HG03095 (cell line): Measurements from ENCODE around the gene CSMD2.
"Not testable (repeated sequence)": the region's sequence is repeated elsewhere in the genome, so short reads cannot be mapped to it uniquely, and the experiment has no call there.

Experiments used
- ATAC-seq: cut with Tn5 transposase; IDR thresholded peaks from one replicate; pipeline ENCODE4 v1.9.1; 2021; ENCODE audit warnings: moderate library complexity; ENCODE audit not compliant: unreplicated experiment

The CSMD2 gene

GRCh38 chr1:34115233-34115632 is 49.8 kb downstream of the CSMD2 start:
- ATAC-seq = no peak

DNA sequence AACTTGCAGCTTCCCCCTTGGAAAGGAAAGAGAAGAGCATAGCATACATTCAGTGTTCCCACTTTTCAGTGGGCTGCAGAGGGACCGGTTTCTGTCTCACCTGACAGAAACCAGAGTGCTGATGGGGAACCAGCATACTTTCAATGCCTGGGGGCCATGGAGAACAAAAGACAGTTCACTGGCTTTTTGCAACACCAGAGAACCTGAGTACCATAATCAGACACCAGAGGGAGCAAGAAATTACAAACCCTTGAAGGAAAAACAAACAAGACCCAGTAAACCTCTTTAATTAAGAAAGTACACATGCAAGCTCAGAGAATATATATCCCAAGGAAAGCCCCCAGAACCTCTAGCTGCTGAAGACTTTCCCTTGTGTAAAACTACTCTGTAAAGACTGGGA is 51.1 kb downstream of the CSMD2 start:
- ATAC-seq = no peak

- ATAC-seq = no peak
These were observed 51.7 kb downstream of the CSMD2 start for GRCh38 chr1:34113362-34113761.

DNA sequence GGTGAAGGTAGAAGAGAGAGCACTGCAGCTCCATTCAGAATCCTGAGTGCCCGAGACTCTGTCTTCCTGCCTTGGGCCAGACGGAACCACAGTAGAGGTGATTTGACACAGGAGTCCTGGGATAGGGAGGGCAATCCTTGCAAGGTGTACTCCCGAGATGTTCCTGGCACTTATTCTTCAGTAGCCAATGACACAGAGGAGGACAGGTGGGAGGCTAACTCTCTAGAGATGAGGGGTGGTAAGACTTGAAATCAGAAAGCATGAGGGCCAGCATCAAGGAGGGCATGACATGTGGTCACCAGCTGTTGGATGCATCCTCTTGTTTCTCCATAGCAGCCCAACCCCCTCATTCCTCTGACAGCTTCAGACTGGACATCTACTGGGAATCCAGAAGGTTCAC is 56.3 kb downstream of the CSMD2 start:
- no peak for ATAC-seq

DNA sequence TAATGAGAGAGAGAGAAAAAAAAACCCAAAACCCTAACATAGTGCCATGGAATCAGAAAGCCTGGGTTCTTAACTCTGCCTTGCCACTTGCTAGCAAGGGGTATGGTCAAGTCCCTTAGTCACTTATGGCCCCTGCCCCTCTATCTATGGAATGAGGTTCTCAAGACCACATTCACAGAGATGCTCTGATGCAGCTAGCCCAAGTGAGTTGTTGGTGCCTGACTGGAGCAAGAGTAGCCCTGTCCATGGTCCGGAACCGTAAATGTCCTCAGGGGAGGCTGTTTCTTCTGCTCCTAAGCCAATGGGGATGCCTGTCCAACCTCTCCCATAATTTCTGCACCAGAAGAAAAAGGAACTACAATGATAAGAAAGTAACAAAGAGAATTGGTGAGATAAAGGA is 56.8 kb downstream of the CSMD2 start:
- ATAC-seq = no peak

DNA sequence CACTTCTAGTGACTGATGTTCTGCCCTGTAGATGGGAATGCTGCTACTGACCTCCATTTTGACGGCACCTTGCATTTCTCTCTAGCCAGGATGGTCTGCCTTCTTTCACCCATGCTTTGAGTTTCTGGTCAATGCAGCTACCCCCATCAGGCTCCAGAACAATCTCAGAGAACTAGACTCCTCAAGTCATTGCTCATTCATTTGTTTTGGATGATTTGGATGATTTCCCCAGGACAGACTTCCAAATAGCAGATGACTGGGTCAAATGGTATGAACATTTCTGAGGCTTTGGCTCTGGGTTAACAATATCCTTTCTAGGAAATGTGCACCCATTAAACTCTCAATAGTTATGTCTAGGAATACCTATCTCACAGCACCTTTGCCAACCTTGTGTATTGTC is 63.9 kb downstream of the CSMD2 start:
- ATAC-seq = no peak

- ATAC-seq = no peak
These were observed 64.7 kb downstream of the CSMD2 start for GRCh38 chr1:34100332-34100731.

DNA sequence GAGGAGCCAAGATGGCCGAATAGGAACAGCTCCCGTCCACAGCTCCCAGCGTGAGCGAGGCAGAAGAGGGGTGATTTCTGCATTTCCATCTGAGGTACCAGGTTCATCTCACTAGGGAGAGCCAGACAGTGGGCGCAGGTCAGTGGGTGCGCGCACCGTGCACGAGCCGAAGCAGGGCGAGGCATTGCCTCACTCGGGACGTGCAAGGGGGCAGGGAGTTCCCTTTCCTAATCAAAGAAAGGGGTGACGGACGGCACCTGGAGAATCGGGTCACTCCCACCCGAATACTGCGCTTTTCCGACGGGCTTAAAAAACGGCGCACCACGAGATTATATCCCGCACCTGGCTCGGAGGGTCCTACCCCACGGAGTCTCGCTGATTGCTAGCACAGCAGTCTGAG is 72.6 kb downstream of the CSMD2 start:
- ATAC-seq = not testable (repeated sequence)

- ATAC-seq = no peak
These were observed 75.3 kb downstream of the CSMD2 start for GRCh38 chr1:34089731-34090130.

DNA sequence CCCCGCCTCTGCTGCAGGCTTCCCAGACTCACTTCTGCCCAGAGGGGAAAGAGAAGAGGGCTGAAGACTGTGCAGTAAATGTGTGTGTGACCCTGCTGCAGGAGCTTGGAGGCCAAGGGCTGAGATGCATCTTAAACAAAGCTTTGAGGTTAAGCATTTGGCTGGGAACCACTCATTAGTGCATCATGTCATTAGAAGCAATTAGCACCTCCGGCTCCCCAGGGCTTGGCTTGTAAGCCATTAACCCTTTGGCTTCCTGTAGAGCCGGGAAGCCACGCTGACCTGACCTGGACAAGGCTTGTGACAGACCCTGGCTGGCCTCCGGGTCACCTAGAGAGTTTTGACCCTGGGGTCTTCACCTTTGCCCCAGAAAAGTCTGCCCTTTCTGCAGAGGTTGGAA is 77.0 kb downstream of the CSMD2 start:
- ATAC-seq = no peak

- ATAC-seq = no peak
These were observed 78.5 kb downstream of the CSMD2 start for GRCh38 chr1:34086561-34086960.

GRCh38 chr1:34083974-34084373 is 81.1 kb downstream of the CSMD2 start:
- no peak for ATAC-seq

- not testable (repeated sequence) for ATAC-seq
These were observed 82.9 kb downstream of the CSMD2 start for GRCh38 chr1:34082085-34082670.

GRCh38 chr1:34078383-34078782 is 86.6 kb downstream of the CSMD2 start:
- no peak for ATAC-seq

DNA sequence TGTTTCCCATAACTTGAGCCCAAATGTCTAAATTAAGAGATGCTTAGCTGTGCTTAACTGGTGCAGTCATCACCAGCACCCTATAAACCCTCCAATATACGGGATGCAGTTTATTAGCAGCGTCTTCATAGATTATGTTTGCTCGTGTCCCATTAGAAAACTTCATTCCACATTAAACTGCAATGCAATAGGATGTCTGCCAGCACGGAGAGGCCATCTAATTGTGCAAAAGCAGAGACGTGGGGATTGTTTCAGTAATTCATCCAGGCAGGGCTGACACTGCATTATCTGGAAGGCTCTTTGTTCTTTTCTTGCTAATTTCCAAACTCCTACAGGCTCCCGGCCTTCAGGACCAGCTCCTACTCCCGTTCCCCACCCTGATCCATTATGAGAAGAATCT is 89.5 kb downstream of the CSMD2 start:
- no peak for ATAC-seq

GRCh38 chr1:34073028-34073695 is 91.9 kb downstream of the CSMD2 start:
- no peak for ATAC-seq

- no peak for ATAC-seq
These were observed 94.7 kb downstream of the CSMD2 start for GRCh38 chr1:34070201-34070836.

- no peak for ATAC-seq
These were observed 97.9 kb downstream of the CSMD2 start for GRCh38 chr1:34066981-34067603.

DNA sequence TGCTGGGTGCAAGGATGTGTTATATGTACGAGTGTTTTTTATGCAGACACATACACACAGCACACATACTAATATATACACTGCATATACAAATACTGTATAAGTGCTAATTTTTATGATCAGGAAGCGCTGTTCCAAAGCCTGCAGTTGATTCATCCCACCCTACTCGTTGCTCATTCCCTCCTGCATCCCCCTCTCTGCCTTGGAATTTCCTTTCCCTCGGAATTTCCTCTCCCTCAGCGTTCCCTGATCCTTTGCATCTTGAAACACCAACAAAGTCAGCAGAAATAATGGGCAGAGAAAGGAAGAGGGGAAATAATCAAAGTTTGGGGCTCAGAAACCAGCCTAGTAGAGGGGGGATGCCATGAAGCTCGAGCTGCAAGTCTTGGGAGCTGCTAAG is 98.9 kb downstream of the CSMD2 start:
- ATAC-seq = no peak

DNA sequence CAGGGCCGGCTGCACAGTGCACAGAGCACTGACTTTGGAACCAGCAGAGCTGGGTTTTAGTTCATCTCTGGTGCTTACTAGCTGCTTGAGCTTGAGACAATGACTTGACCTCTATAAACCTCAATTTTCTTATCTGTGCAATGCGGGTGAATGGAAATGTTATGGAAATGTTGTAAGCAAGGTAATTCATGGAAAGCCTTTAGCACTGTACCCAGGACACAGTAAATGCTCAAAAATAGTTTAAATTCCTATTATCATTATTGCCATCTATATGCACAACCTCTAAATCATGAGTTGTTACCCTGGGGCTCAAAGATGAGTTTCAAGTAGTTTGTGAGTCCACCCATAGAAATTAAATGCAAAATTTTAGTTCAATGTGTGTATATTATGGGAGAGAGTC is 99.5 kb downstream of the CSMD2 start:
- no peak for ATAC-seq

DNA sequence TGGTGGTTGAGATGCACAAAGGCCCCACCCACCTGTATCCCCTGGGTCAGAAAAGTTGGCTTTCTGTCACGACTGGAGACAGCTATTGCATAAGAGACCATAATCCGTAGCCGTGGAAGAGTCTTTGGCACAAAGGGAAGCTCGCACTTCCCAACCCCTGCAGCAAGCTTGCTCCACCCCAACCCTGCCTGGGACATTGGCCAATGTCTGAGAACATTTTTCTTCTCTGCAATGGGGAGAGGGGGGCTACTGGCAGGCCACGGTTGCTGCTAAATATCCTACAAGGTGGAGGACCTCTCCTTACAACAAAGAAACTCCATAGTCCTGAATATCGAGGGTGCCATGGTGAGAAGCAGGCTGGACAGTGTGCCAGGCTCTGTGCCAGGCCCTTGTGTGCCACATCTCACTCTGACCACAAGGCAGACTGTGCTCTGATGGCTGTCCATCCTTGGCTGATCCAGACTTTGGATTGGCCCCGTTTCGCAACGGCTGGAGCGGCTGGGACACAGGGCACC is 104.1 kb downstream of the CSMD2 start:
- no peak for ATAC-seq

DNA sequence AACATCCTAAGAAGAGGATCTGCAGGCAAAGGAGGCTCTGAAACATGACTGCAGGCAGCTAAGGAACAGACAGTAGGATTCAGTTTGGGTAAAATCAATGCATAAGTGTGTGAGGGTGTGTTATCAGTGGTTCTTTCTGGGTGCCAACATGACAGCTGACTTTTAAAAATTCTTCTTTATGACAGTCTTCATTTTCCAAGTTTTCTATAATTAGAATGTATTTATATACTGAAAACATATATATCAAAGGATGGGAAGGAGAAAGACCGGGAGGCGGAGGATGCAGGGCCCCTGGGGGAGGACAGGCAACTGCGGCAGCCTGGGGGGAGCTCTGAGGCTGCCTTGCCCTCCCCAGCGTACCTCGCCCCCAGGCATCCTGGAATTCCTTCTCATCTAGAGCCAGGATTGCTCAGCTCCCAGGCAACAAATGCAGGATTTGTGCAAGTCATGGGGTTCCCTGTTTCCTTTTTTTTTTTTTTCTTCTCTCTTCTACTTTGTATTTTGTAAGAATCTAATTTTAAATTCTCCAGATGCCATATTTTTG is 104.8 kb downstream of the CSMD2 start:
- no peak for ATAC-seq
